CD4-positive, alpha-beta T cell treated with Interleukin-17A for 4 hours (primary cell): ENCODE measurements around the gene CAMTA2.
"Not testable (repeated sequence)": the region's sequence is repeated elsewhere in the genome, so short reads cannot be mapped to it uniquely, and the experiment has no call there.

ENCODE experiments used
- DNase-seq: peaks from one replicate; pipeline ENCODE4 v3.0.0-alpha.2; 2020; ENCODE audit warnings: mixed read lengths

The CAMTA2 gene

GRCh38 chr17:4986951-4987766 is at the start of gene CAMTA2:
Gene CAMTA2 (minus strand): TSS chr17:4987675. CDS start chr17:4986222, 1,453 bp downstream.
- peak; percentile 92 for DNase-seq

- DNase-seq, result no peak
Observed at GRCh38 chr17:5035315-5035714, 47.8 kb upstream of the CAMTA2 start, which contains the start of gene SLC52A1. Gene SLC52A1 (minus strand): TSS chr17:5035426. CDS start chr17:5034606, 820 bp downstream.

GRCh38 chr17:5034651-5035050 is 47.2 kb upstream of the CAMTA2 start:
- DNase-seq, result no peak

GRCh38 chr17:5034063-5034462 is 46.6 kb upstream of the CAMTA2 start:
- DNase-seq, result no peak

- DNase-seq, result no peak
Observed at GRCh38 chr17:5033352-5034015, 46.0 kb upstream of the CAMTA2 start.

GRCh38 chr17:5032865-5033264 is 45.4 kb upstream of the CAMTA2 start:
- DNase-seq, result no peak

GRCh38 chr17:5031365-5032082 is 44.0 kb upstream of the CAMTA2 start:
- peak; percentile 88 for DNase-seq

- DNase-seq, result not testable (repeated sequence)
Observed at GRCh38 chr17:5030168-5030567, 42.7 kb upstream of the CAMTA2 start.

- DNase-seq, result no peak
Observed at GRCh38 chr17:5027916-5028315, 40.4 kb upstream of the CAMTA2 start.

GRCh38 chr17:5027299-5027698 is 39.8 kb upstream of the CAMTA2 start:
- DNase-seq, result no peak

- no peak for DNase-seq
Observed at GRCh38 chr17:5024604-5025003, 37.1 kb upstream of the CAMTA2 start.

- DNase-seq, result no peak
Observed at GRCh38 chr17:5023588-5024147, 36.2 kb upstream of the CAMTA2 start.

- DNase-seq, result no peak
Observed at GRCh38 chr17:5022171-5022711, 34.8 kb upstream of the CAMTA2 start.

- DNase-seq, result no peak
Observed at GRCh38 chr17:5020502-5021023, 33.1 kb upstream of the CAMTA2 start.

- peak; percentile 59 for DNase-seq
Observed at GRCh38 chr17:5019475-5019956, 32.0 kb upstream of the CAMTA2 start.

- no peak for DNase-seq
Observed at GRCh38 chr17:5014357-5014756, 26.9 kb upstream of the CAMTA2 start.

- no peak for DNase-seq
Observed at GRCh38 chr17:5011928-5012327, 24.5 kb upstream of the CAMTA2 start.

GRCh38 chr17:5003214-5003867 is 15.9 kb upstream of the CAMTA2 start:
- no peak for DNase-seq

- no peak for DNase-seq
Observed at GRCh38 chr17:5002121-5002788, 14.8 kb upstream of the CAMTA2 start.

GRCh38 chr17:5000237-5000639 is 12.8 kb upstream of the CAMTA2 start:
- DNase-seq, result no peak

GRCh38 chr17:4999430-5000093 is 12.1 kb upstream of the CAMTA2 start:
- DNase-seq, result no peak
